GM12865 (cell line): Measurements from ENCODE around the gene TCF7L2.
"Not testable (repeated sequence)": the region's sequence is repeated elsewhere in the genome, so short reads cannot be mapped to it uniquely, and the experiment has no call there.

Experiments used
- DNase-seq: peaks from one replicate; pipeline ENCODE4 v3.0.0; 2010; ENCODE audit warnings: low read depth
- H3K4me3 ChIP-seq: 2 replicates; pipeline ENCODE4 v1.5.1; 2011; ENCODE audit warnings: mild to moderate bottlenecking, low read depth, low read length, control low read depth
- CTCF ChIP-seq: IDR thresholded peaks from 2 replicates; pipeline ENCODE4 v1.5.1; 2011; ENCODE audit warnings: low read length, control low read depth, low read depth, inconsistent platforms; ENCODE audit not compliant: insufficient read depth; ENCODE audit errors: missing control alignments

TCF7L2 gene

GRCh38 chr10:113063043-113063967 is 113.3 kb downstream of the TCF7L2 start:
- no peak for TF ChIP-seq CTCF
- no peak overlapping the region for H3K4me3 ChIP-seq
- DNase-seq, result no peak

GRCh38 chr10:113064039-113064438 is 114.0 kb downstream of the TCF7L2 start:
- no peak for DNase-seq
- TF ChIP-seq CTCF, result no peak
- no peak overlapping the region for H3K4me3 ChIP-seq

- not testable (repeated sequence) for DNase-seq, H3K4me3 ChIP-seq
These were observed 116.1 kb downstream of the TCF7L2 start for GRCh38 chr10:113066120-113066519.

GRCh38 chr10:113066561-113067312 is 116.7 kb downstream of the TCF7L2 start:
- no peak for DNase-seq
- no peak for TF ChIP-seq CTCF
- no peak overlapping the region for H3K4me3 ChIP-seq

GRCh38 chr10:113067501-113067900 is 117.5 kb downstream of the TCF7L2 start:
- no peak overlapping the region for H3K4me3 ChIP-seq
- TF ChIP-seq CTCF, result no peak
- DNase-seq, result no peak

- H3K4me3 ChIP-seq, result no peak overlapping the region
- no peak for DNase-seq
- TF ChIP-seq CTCF, result no peak
These were observed 118.3 kb downstream of the TCF7L2 start for GRCh38 chr10:113068178-113068890.

GRCh38 chr10:113069595-113069994 is 119.5 kb downstream of the TCF7L2 start:
- TF ChIP-seq CTCF, result no peak
- no peak for DNase-seq
- no peak overlapping the region for H3K4me3 ChIP-seq
